HG03064 (cell line): ENCODE results near the gene PLCH1.

Experiments
- ATAC-seq: cut with Tn5 transposase; IDR thresholded peaks from one replicate; pipeline ENCODE4 v1.9.1; 2021; ENCODE audit warnings: low read depth; ENCODE audit not compliant: unreplicated experiment

The PLCH1 gene

DNA sequence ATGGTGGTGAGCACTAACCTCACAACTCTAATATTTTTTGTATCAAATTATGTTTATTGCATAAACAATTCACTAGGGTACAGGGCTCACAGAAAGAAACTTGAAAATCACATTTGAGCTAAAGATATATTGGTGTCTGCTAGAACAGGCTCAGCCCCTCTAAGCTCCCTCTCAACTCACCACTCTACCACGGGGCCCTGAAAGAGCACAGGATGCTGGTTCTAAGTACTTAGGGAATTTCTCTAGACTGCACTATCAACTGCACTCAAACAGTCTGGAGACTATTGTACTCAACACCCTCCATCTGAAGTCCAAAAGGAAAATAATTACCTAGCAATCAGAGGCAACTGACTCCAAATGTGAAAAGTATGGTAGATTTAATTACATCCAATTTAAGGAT is 352.7 kb downstream of the PLCH1 start:
- ATAC-seq, result no peak

GRCh38 chr3:155391551-155391958 is 353.3 kb downstream of the PLCH1 start:
- ATAC-seq, result no peak

GRCh38 chr3:155391104-155391503 is 353.8 kb downstream of the PLCH1 start:
- ATAC-seq, result no peak

DNA sequence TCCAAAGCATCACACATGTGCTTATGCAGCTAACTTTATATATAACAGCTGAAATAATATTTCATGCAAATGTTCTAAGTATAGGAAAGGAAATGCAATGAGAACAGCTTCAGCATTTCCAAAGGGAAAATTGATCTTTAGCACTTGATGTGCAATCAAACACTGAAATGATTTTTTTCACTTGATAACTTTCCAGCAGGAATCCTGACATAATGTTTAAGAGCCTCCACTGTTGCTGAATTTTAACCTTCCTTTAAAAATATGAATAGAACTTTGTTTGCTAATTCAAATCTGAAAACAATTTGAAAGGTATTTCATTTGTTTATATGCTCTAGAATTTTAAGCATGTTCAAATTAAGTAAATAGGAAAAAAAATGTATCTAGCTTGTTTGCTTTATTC is 354.5 kb downstream of the PLCH1 start:
- no peak for ATAC-seq

DNA sequence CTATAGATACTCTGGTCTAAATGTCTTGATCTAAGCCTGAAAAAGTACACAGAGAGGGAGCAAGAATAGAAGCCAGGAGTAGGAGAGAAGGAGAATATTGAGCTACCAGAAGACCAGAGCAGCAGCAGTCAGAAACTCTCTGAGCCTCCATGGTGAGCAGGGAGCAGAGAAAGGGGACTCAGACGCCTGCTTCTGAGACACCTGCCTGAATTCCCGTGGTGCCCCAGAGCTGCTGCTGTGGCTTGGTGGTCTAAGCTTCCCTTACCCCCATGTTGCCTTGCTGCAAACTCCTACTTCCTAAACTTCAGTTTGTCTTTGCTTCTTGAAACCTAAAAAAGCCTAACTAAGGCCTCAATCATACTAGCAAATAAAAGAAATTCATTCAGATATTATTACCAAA is 356.5 kb downstream of the PLCH1 start:
- no peak for ATAC-seq

DNA sequence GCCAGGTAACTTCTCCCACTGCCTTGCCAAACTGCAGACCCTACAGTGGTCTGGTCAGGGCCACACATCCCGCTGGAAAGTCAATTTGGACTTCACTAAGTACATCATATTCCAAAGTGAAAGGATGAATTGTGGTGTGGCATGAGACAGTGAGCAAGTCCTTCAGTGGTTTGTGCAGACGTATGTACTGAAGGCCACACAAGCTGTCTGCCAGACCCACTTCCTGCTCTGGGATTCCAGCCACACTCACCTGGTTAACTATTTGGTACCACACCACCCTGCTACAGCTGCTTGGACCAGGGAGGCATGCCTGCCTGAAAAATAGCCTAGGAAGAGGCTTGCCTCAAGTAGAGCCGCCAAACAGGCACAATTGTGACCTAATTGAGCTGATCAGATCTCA is 357.3 kb downstream of the PLCH1 start:
- ATAC-seq, result no peak

DNA sequence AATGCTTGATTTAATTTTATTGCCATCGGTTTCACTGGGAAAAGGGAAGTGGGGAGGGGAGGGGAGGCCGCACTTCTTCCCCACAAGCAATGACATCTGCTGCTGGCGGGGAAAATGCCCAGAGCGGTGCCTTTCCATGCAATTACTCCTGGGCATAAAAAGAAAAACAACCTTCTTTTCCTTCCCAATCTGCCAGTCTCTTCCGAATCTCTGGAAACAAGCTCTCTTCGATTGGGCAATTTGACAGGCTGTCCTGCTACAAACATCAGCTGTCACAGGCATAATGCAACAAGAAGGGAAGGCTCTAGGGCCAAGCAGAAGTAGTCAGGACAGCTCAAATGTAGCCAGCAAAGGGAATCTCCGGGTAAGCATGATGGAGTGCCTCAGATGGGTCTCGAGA is 358.0 kb downstream of the PLCH1 start:
- no peak for ATAC-seq

- no peak for ATAC-seq
Observed at GRCh38 chr3:155385896-155386625, 358.8 kb downstream of the PLCH1 start.

DNA sequence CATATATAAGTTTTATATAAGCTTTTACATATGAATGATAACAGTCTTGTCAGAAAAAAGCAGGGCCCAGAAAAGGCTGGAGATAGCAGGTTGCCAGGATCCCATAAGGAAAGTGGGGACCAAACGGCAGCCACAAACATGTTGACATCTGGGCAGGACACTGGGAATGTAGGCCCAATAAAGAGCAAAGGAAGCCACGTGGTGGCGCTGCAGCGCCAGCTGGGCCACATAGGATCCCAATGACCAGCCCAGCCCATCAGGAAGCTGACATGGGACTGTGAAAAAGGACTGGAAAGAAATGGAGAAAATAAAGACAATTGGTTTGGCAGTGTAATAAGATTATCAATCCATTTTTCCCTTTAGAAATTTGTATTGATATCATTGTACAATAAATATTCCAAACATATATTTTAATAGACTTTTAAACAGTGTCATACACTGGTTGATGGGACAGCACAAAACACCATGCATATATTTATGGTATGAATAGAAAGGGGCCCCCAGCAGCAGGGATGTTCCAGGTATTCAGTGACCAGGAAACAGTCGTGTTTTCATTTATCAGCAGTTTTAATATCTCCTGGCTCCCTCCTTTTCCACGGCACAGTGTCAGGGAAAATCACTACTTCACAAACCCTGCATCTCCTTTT is 362.4 kb downstream of the PLCH1 start:
- no peak for ATAC-seq

- no peak for ATAC-seq
Observed at GRCh38 chr3:155377847-155378246, 367.0 kb downstream of the PLCH1 start.

GRCh38 chr3:155377071-155377470 is 367.8 kb downstream of the PLCH1 start:
- ATAC-seq, result no peak

DNA sequence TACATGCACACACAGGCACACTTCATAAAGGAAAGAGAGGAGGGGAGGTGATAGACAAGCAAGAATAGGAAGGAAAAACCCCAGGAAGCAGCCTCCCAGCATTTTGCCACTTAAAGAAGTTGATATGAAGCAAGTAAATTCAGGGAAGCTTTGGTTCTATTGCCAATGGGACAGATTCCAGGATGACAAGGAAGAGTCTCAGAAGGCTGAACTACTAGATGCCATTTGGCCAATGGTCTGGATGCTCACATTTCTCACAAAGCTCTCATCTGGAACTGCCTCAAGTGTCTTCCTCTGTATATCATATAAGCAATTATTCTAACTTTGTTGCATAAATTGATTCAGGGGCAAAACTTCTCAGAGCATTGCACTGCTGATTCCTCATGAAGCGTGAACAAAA is 372.6 kb downstream of the PLCH1 start:
- ATAC-seq, result no peak

- ATAC-seq, result no peak
Observed at GRCh38 chr3:155370764-155371503, 373.9 kb downstream of the PLCH1 start.

- ATAC-seq, result no peak
Observed at GRCh38 chr3:155370198-155370597, 374.7 kb downstream of the PLCH1 start.

DNA sequence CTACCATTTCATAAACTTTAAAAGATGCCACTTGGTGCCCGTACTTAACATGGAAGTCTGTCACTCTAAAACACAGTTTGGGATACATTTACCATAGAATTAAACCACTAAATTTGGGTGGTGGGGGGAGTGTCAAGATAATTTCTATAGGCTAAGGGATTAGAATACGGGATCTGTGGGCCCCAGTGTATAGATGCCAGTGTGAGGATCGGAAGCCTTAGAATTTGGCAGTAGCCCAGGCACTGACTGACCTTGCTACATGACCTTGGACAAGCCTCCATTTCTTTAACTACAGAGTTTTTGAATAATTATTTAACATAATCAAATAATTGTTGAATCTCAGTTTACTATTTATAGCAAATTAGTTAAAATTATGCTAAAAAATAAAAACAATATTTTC is 375.1 kb downstream of the PLCH1 start:
- ATAC-seq, result no peak

DNA sequence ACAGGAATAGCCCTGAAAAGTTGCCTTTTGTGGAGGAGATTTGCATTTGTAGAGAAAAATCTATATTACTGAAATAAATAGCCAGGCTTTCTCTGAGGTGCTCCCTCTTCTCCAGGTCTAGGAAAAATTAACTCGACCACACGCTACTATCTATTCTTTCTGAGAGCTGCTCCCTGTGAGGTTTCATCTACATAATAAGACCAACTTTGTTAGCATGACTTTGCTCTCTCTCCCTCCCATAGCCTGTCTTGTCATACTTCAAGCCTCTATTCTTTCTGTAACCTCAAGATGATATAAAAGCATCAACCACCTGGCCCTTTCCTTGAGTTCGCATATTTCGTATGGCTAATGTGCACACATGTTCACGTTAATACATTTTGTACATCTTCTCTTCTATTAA is 375.6 kb downstream of the PLCH1 start:
- no peak for ATAC-seq

GRCh38 chr3:155368786-155369185 is 376.1 kb downstream of the PLCH1 start:
- ATAC-seq, result no peak

DNA sequence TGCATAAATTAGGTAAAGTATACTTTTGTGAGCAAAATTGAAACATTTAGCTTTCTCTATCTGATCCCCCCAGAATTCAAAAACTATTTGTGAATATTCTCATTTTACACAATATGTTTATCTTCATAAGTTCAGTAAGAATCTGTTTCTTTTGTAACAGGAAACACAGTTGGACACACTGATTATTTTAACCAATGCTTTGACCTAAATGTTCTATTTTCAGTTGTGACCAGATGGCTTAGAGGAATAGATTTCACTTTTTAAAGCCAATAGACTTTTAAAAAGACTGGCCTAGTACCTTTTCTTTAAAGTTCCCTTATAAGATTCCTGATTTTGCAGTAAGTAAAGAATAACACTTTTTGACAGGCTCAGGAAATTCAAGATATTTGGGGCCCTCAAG is 377.4 kb downstream of the PLCH1 start:
- ATAC-seq, result no peak

DNA sequence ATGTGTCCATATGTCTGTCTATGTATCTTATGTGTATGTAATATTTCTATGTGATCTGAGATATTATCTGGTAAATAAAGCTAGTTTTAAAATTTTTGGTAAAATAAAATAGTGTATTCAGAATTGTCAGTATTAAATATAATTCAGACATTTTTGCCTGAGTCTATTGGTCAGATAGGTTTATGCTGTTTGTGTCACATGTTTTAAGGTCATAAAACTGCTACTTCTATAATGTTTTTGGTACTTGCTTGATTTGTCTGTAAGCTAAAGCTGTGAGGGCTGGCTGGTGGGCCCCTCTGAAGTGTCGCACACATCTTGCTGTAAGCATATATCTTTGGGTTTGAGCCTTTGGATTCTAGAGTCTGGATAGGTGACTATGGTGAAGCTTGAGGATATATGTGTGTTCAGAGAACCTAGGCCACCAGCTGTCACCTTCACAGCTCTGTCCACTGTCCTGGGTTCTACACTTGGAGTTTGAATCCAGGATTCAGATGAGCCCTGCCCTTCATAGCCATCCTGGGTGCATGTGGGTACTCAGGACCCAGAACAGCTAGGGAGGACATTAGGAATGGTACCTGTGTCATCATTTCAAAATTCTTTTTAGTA is 379.6 kb downstream of the PLCH1 start:
- ATAC-seq, result no peak

GRCh38 chr3:155364492-155364891 is 380.4 kb downstream of the PLCH1 start:
- no peak for ATAC-seq

DNA sequence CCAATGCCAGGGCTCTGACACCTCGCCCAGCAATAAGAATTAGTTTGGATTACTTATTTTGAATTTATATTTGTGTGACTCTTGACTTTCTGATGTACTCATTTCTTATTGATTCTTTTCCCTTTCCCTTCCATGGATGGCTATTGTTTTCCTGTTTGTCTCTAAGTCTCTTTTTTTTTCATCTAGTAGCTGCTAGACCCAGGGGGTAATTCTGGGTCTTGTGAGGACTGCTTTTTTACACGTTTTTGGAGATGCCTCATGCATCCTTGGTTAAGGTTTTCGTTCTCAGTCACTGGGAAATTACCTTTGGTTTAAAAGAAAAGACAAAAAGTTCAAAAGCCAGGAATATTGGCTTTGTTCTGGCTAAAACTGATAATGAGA is 381.2 kb downstream of the PLCH1 start:
- no peak for ATAC-seq
